ENCODE results near the gene GRK5.

GRK5 gene

GRCh38 chr10:119449760-119450461 is 242.5 kb downstream of the GRK5 start:
- no peak overlapping the region for H3K4me3 ChIP-seq (ENCODE audit: low read depth, low read length)
- DNase-seq (ENCODE audit: low read depth) = no peak

GRCh38 chr10:119450606-119451299 is 243.4 kb downstream of the GRK5 start:
- no peak for TF ChIP-seq CTCF (IDR thresholded peaks at IDR 0.05; ENCODE audit: control insufficient read depth, extremely low read depth, insufficient read depth)

More at GRCh38 chr10:119449760-119450461, 242.5 kb downstream of the GRK5 start:
- TF ChIP-seq CTCF (IDR thresholded peaks at IDR 0.05; ENCODE audit: control insufficient read depth, extremely low read depth, insufficient read depth) = no peak

GRCh38 chr10:119451300-119451896 is 244.0 kb downstream of the GRK5 start:
- no peak for DNase-seq (ENCODE audit: low read depth)
- no peak for TF ChIP-seq CTCF (IDR thresholded peaks at IDR 0.05; ENCODE audit: control insufficient read depth, extremely low read depth, insufficient read depth)

More at GRCh38 chr10:119450606-119451299, 243.4 kb downstream of the GRK5 start:
- no peak overlapping the region for H3K4me3 ChIP-seq (ENCODE audit: low read depth, low read length)
- DNase-seq (ENCODE audit: low read depth) = no peak

GRCh38 chr10:119452396-119452795 is 245.0 kb downstream of the GRK5 start:
- TF ChIP-seq CTCF (IDR thresholded peaks at IDR 0.05; ENCODE audit: control insufficient read depth, extremely low read depth, insufficient read depth) = no peak
- no peak overlapping the region for H3K4me3 ChIP-seq (ENCODE audit: low read depth, low read length)
- DNase-seq (ENCODE audit: low read depth) = no peak

More at GRCh38 chr10:119451300-119451896, 244.0 kb downstream of the GRK5 start:
- H3K4me3 ChIP-seq (ENCODE audit: low read depth, low read length) = no peak overlapping the region

- no peak overlapping the region for H3K4me3 ChIP-seq (ENCODE audit: low read depth, low read length)
- no peak for DNase-seq (ENCODE audit: low read depth)
- TF ChIP-seq CTCF (IDR thresholded peaks at IDR 0.05; ENCODE audit: control insufficient read depth, extremely low read depth, insufficient read depth) = no peak
Measured at GRCh38 chr10:119453313-119453712, 245.9 kb downstream of the GRK5 start.

- no peak for DNase-seq (ENCODE audit: low read depth)
- TF ChIP-seq CTCF (IDR thresholded peaks at IDR 0.05; ENCODE audit: control insufficient read depth, extremely low read depth, insufficient read depth) = no peak
- no peak overlapping the region for H3K4me3 ChIP-seq (ENCODE audit: low read depth, low read length)
Measured at GRCh38 chr10:119454316-119454715, 246.9 kb downstream of the GRK5 start.
